Activated T-cell treated with anti-CD3 and anti-CD28 coated beads, Interleukin-2, amount 50 U/mL, for 72 hours (primary cell): ENCODE measurements around the gene PRKN. TPM values are rescaled to one million over a fixed set of nuclear protein-coding genes. Genes with fewer than 3 reads are reported as not detected.

Experiments used
- ATAC-seq, 2 donors: fragments of 150-1000 bp; cut with Tn5 transposase; replicated peaks in 1 of 2; 2 replicates each; pipeline ENCODE4 v1.10.0; 2021; ENCODE audit warnings: moderate library complexity in 2 of 2, mild to moderate bottlenecking in 1 of 2
- DNase-seq, 2 donors: peaks; one replicate each; pipeline ENCODE4 v3.0.0; 2021 to 2022; ENCODE audit warnings: mixed read lengths in 1 of 2
- H3K27ac Mint-ChIP-seq: one replicate; pipeline ENCODE4 v1.8.0; 2022; ENCODE audit warnings: mild to moderate bottlenecking, moderate library complexity, mixed read lengths
- H3K27me3 Mint-ChIP-seq: one replicate; pipeline ENCODE4 v1.8.0; 2022; ENCODE audit warnings: low read depth, mixed read lengths
- H3K36me3 Mint-ChIP-seq, 2 donors: one replicate each; pipeline ENCODE4 v1.8.0; 2022; ENCODE audit warnings: mixed read lengths in 2 of 2, mild to moderate bottlenecking in 1 of 2; ENCODE audit not compliant: insufficient read depth in 2 of 2
- H3K4me1 Mint-ChIP-seq: one replicate; pipeline ENCODE4 v1.8.0; 2022; ENCODE audit warnings: low read depth, mixed read lengths
- H3K4me3 Mint-ChIP-seq, 2 donors: one replicate each; pipeline ENCODE4 v1.8.0; 2022; ENCODE audit warnings: mild to moderate bottlenecking in 2 of 2, mixed read lengths in 2 of 2, moderate library complexity in 2 of 2
- H3K9me3 Mint-ChIP-seq, 2 donors: one replicate each; pipeline ENCODE4 v1.8.0; 2022; ENCODE audit warnings: mixed read lengths in 2 of 2
- total RNA-seq, 2 donors: library from RNA; stranded (reverse); gene quantifications; one replicate each; pipeline ENCODE4 v1.2.3, GENCODE V29; 2022

Gene PRKN
- total RNA-seq, 2 donors from 2014 or later = 2.5 to 2.8 TPM

- no peak for DNase-seq
- ATAC-seq = no peak
- peaks cover 0 to 3% of the 10 kb centered on the region in 2 donors for H3K36me3 Mint-ChIP-seq
- no peaks in the 10 kb centered on the region for H3K27me3 Mint-ChIP-seq
- no peak overlapping the region for H3K27ac Mint-ChIP-seq
- peaks cover 4% of the 10 kb centered on the region for H3K4me1 Mint-ChIP-seq
- H3K9me3 Mint-ChIP-seq = peaks cover 0 to 7% of the 10 kb centered on the region in 2 donors
- H3K4me3 Mint-ChIP-seq = no peak overlapping the region
Observed at GRCh38 chr6:161575523-161576254, 1151.9 kb downstream of the PRKN start.

GRCh38 chr6:161568885-161569456 lies 1158.6 kb downstream of the PRKN start:
- ATAC-seq (no peak), DNase-seq (no peak)
- H3K9me3 Mint-ChIP-seq = peaks cover 0 to 9% of the 10 kb centered on the region in 2 donors
- H3K36me3 Mint-ChIP-seq = peaks cover 0 to 3% of the 10 kb centered on the region in 2 donors
- no peak overlapping the region for H3K4me3 Mint-ChIP-seq
- H3K27ac Mint-ChIP-seq = no peak overlapping the region
- H3K27me3 Mint-ChIP-seq = no peaks in the 10 kb centered on the region
- H3K4me1 Mint-ChIP-seq = no peaks in the 10 kb centered on the region

- no peak overlapping the region for H3K27ac Mint-ChIP-seq
- DNase-seq (no peak), ATAC-seq (no peak)
- no peak overlapping the region for H3K4me3 Mint-ChIP-seq
- H3K27me3 Mint-ChIP-seq = no peaks in the 10 kb centered on the region
- peaks cover 0 to 3% of the 10 kb centered on the region in 2 donors for H3K9me3 Mint-ChIP-seq
- no peaks in the 10 kb centered on the region for H3K4me1 Mint-ChIP-seq
- peaks cover 0 to 2% of the 10 kb centered on the region in 2 donors for H3K36me3 Mint-ChIP-seq
Observed at GRCh38 chr6:161564952-161565351, 1162.6 kb downstream of the PRKN start.

- no peak for ATAC-seq
- H3K27me3 Mint-ChIP-seq = no peaks in the 10 kb centered on the region
Observed at GRCh38 chr6:161561908-161562307, 1165.7 kb downstream of the PRKN start.

GRCh38 chr6:161557333-161558107 lies 1170.0 kb downstream of the PRKN start:
- ATAC-seq = no peak
- Mint-ChIP-seq H3K9me3 (peaks cover 9 to 10% of the 10 kb centered on the region in 2 donors), H3K4me1 (no peaks in the 10 kb centered on the region), H3K4me3 (no peak overlapping the region), H3K36me3 (peaks cover 3 to 5% of the 10 kb centered on the region in 2 donors), H3K27ac (no peak overlapping the region), H3K27me3 (no peaks in the 10 kb centered on the region)
- DNase-seq = no peak

More at GRCh38 chr6:161561908-161562307, 1165.7 kb downstream of the PRKN start:
- no peaks in the 10 kb centered on the region for H3K4me1 Mint-ChIP-seq
- no peaks in the 10 kb centered on the region for H3K36me3 Mint-ChIP-seq
- no peaks in the 10 kb centered on the region for H3K9me3 Mint-ChIP-seq
- H3K27ac Mint-ChIP-seq = no peak overlapping the region
- H3K4me3 Mint-ChIP-seq = no peak overlapping the region
- DNase-seq = no peak

- Mint-ChIP-seq H3K4me1 (no peaks in the 10 kb centered on the region), H3K36me3 (peaks cover 3 to 5% of the 10 kb centered on the region in 2 donors), H3K27me3 (no peaks in the 10 kb centered on the region), H3K4me3 (no peak overlapping the region), H3K9me3 (peaks cover 12 to 14% of the 10 kb centered on the region in 2 donors), H3K27ac (no peak overlapping the region)
- ATAC-seq (no peak), DNase-seq (no peak)
Observed at GRCh38 chr6:161554883-161555282, 1172.7 kb downstream of the PRKN start.

- no peaks in the 10 kb centered on the region for H3K27me3 Mint-ChIP-seq
- H3K36me3 Mint-ChIP-seq = peaks cover 2 to 3% of the 10 kb centered on the region in 2 donors
- DNase-seq (no peak), ATAC-seq (no peak)
- H3K27ac Mint-ChIP-seq = no peak overlapping the region
- H3K9me3 Mint-ChIP-seq = peaks cover 8 to 12% of the 10 kb centered on the region in 2 donors
- no peaks in the 10 kb centered on the region for H3K4me1 Mint-ChIP-seq
- H3K4me3 Mint-ChIP-seq = no peak overlapping the region
Observed at GRCh38 chr6:161549977-161550655, 1177.5 kb downstream of the PRKN start.

GRCh38 chr6:161548713-161549296 lies 1178.8 kb downstream of the PRKN start:
- DNase-seq = no peak
- H3K27me3 Mint-ChIP-seq = no peaks in the 10 kb centered on the region
- peaks cover 7 to 9% of the 10 kb centered on the region in 2 donors for H3K9me3 Mint-ChIP-seq
- no peak overlapping the region for H3K27ac Mint-ChIP-seq
- H3K4me3 Mint-ChIP-seq = no peak overlapping the region
- no peaks in the 10 kb centered on the region for H3K4me1 Mint-ChIP-seq
- no peak for ATAC-seq
- peaks cover 0 to 3% of the 10 kb centered on the region in 2 donors for H3K36me3 Mint-ChIP-seq

- Mint-ChIP-seq H3K36me3 (no peaks in the 10 kb centered on the region), H3K27ac (no peak overlapping the region), H3K9me3 (peaks cover 3 to 4% of the 10 kb centered on the region in 2 donors), H3K4me1 (no peaks in the 10 kb centered on the region), H3K27me3 (no peaks in the 10 kb centered on the region), H3K4me3 (no peak overlapping the region)
- DNase-seq (no peak), ATAC-seq (no peak)
Observed at GRCh38 chr6:161547617-161548016, 1179.9 kb downstream of the PRKN start.

- no peak overlapping the region for H3K27ac Mint-ChIP-seq
- no peaks in the 10 kb centered on the region for H3K27me3 Mint-ChIP-seq
- no peaks in the 10 kb centered on the region for H3K4me1 Mint-ChIP-seq
- no peaks in the 10 kb centered on the region for H3K36me3 Mint-ChIP-seq
- DNase-seq (no peak), ATAC-seq (no peak)
- peaks cover 2% of the 10 kb centered on the region in 2 donors for H3K9me3 Mint-ChIP-seq
- H3K4me3 Mint-ChIP-seq = no peak overlapping the region
Observed at GRCh38 chr6:161546632-161547031, 1180.9 kb downstream of the PRKN start.

- ATAC-seq (no peak), DNase-seq (no peak)
- no peaks in the 10 kb centered on the region for H3K36me3 Mint-ChIP-seq
- no peak overlapping the region for H3K4me3 Mint-ChIP-seq
- no peaks in the 10 kb centered on the region for H3K4me1 Mint-ChIP-seq
- H3K27ac Mint-ChIP-seq = no peak overlapping the region
- no peaks in the 10 kb centered on the region for H3K27me3 Mint-ChIP-seq
- H3K9me3 Mint-ChIP-seq = no peaks in the 10 kb centered on the region
Observed at GRCh38 chr6:161545741-161546140, 1181.8 kb downstream of the PRKN start.

- no peaks in the 10 kb centered on the region for H3K4me1 Mint-ChIP-seq
- DNase-seq (no peak), ATAC-seq (no peak)
- H3K36me3 Mint-ChIP-seq = no peaks in the 10 kb centered on the region
- H3K4me3 Mint-ChIP-seq = no peak overlapping the region
- H3K27ac Mint-ChIP-seq = no peak overlapping the region
- no peaks in the 10 kb centered on the region for H3K27me3 Mint-ChIP-seq
- no peaks in the 10 kb centered on the region for H3K9me3 Mint-ChIP-seq
Observed at GRCh38 chr6:161544801-161545480, 1182.6 kb downstream of the PRKN start.
